Activated CD4-positive, alpha-beta T cell treated with anti-CD3 and anti-CD28 coated beads, Interleukin-2, amount 50 U/mL, for 4 hours (primary cell): ENCODE measurements around the gene SOCS2.
"Not testable (repeated sequence)": the region's sequence is repeated elsewhere in the genome, so short reads cannot be mapped to it uniquely, and the experiment has no call there.

Experiments
- DNase-seq, 2 experiments: peaks; one replicate each; pipeline ENCODE4 v3.0.0-alpha.2; 2020

Gene SOCS2

GRCh38 chr12:93595351-93595750 lies 22.9 kb downstream of the SOCS2 start:
- DNase-seq = no peak

- DNase-seq = no peak
These were observed 25.1 kb downstream of the SOCS2 start for GRCh38 chr12:93597608-93598007.

GRCh38 chr12:93599192-93599591 lies 26.7 kb downstream of the SOCS2 start:
- DNase-seq = no peak

- DNase-seq = no peak
These were observed 29.1 kb downstream of the SOCS2 start for GRCh38 chr12:93601591-93601990.

- DNase-seq = no peak
These were observed 30.6 kb downstream of the SOCS2 start for GRCh38 chr12:93602897-93603668.

GRCh38 chr12:93603762-93604161 lies 31.3 kb downstream of the SOCS2 start:
- DNase-seq = no peak

- DNase-seq = no peak
These were observed 35.8 kb downstream of the SOCS2 start for GRCh38 chr12:93608313-93608712.

GRCh38 chr12:93609281-93610192 lies 37.1 kb downstream of the SOCS2 start:
- no peak for DNase-seq

GRCh38 chr12:93612776-93613175 lies 40.3 kb downstream of the SOCS2 start:
- DNase-seq = no peak

- DNase-seq = no peak
These were observed 42.6 kb downstream of the SOCS2 start for GRCh38 chr12:93614917-93615596.

GRCh38 chr12:93616584-93617101 lies 44.2 kb downstream of the SOCS2 start:
- DNase-seq = no peak

GRCh38 chr12:93618891-93619410 lies 46.5 kb downstream of the SOCS2 start:
- DNase-seq = no peak

GRCh38 chr12:93621986-93622385 lies 49.5 kb downstream of the SOCS2 start:
- no peak for DNase-seq

- no peak for DNase-seq
These were observed 50.0 kb downstream of the SOCS2 start for GRCh38 chr12:93622485-93622884.

- no peak for DNase-seq
These were observed 52.3 kb downstream of the SOCS2 start for GRCh38 chr12:93624595-93625294.

GRCh38 chr12:93625295-93625645 lies 52.8 kb downstream of the SOCS2 start:
- not testable (repeated sequence) for DNase-seq

GRCh38 chr12:93626160-93626559 lies 53.7 kb downstream of the SOCS2 start:
- DNase-seq = no peak
